ENCODE measurements around the gene FOXO1.

DNA sequence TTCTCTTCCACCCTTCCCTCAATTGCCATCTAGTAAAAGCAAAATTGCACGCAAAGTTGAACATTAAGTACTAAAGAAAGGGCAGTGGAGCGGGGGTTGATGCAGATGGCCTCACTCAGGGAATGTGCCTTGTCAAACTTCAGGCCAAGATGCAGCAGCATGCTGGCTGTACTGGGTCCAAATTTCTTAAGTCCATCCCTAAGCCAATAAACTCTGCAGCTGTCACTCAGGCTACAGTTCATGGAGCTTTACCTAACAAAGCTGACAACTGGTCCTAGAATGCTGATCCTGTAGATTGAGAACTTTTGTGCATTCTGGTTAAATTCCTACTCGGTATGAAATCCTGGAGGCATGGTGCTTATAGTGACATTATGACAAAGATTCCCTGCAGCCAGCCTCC lies 88.4 kb downstream of the FOXO1 start:
- TF ChIP-seq, protein P1, sequence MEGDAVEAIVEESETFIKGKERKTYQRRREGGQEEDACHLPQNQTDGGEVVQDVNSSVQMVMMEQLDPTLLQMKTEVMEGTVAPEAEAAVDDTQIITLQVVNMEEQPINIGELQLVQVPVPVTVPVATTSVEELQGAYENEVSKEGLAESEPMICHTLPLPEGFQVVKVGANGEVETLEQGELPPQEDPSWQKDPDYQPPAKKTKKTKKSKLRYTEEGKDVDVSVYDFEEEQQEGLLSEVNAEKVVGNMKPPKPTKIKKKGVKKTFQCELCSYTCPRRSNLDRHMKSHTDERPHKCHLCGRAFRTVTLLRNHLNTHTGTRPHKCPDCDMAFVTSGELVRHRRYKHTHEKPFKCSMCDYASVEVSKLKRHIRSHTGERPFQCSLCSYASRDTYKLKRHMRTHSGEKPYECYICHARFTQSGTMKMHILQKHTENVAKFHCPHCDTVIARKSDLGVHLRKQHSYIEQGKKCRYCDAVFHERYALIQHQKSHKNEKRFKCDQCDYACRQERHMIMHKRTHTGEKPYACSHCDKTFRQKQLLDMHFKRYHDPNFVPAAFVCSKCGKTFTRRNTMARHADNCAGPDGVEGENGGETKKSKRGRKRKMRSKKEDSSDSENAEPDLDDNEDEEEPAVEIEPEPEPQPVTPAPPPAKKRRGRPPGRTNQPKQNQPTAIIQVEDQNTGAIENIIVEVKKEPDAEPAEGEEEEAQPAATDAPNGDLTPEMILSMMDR (IDR thresholded peaks at IDR 0.05; ENCODE audit: insufficient read depth, low read length, poor library complexity, severe bottlenecking) = no peak
- no peak for TF ChIP-seq EZH2phosphoT487 (conservative IDR thresholded peaks at IDR 0.05; ENCODE audit: low read length)

Measured in SU-DHL-6 (cell line).